Liver (tissue), 9 donors: Measurements from ENCODE around the gene PHLPP2. TPM values are rescaled to one million over a fixed set of nuclear protein-coding genes. Genes with fewer than 3 reads are reported as not detected.

Source experiments
- DNase-seq: peaks from one replicate; pipeline ENCODE4 v3.0.0-alpha.2; 2017; ENCODE audit warnings: low spot score
- H3K27ac ChIP-seq, 2 donors: one replicate each; pipeline ENCODE4 v1.7.0; 2013; ENCODE audit warnings: inconsistent platforms in 2 of 2, low read length in 2 of 2, control low read depth in 1 of 2, low read depth in 1 of 2, mild to moderate bottlenecking in 1 of 2
- H3K27me3 ChIP-seq, 4 donors: one replicate each; pipeline versions ENCODE4 v1.6.1 to v1.7.0; 2013; ENCODE audit warnings: low read length in 3 of 4, inconsistent platforms in 1 of 4, mild to moderate bottlenecking in 1 of 4, moderate library complexity in 1 of 4; ENCODE audit not compliant: control insufficient read depth in 4 of 4, insufficient read depth in 4 of 4
- H3K36me3 ChIP-seq, 4 donors: one replicate each; pipeline versions ENCODE4 v1.6.1 to v1.7.0; 2013; ENCODE audit warnings: low read length in 3 of 4, mild to moderate bottlenecking in 3 of 4, low read depth in 1 of 4, moderate library complexity in 1 of 4; ENCODE audit not compliant: control insufficient read depth in 4 of 4, insufficient read depth in 3 of 4
- H3K4me1 ChIP-seq, 4 donors: one replicate each; pipeline versions ENCODE4 v1.6.1 to v1.7.0; 2013; ENCODE audit warnings: low read length in 3 of 4, mild to moderate bottlenecking in 3 of 4, moderate library complexity in 1 of 4; ENCODE audit not compliant: control insufficient read depth in 4 of 4, insufficient read depth in 4 of 4
- H3K4me3 ChIP-seq, 3 donors: one replicate each; pipeline versions ENCODE4 v1.6.1 to v1.7.0; 2013; ENCODE audit warnings: low read length in 3 of 3, control low read depth in 1 of 3, low read depth in 1 of 3, mild to moderate bottlenecking in 1 of 3
- H3K9ac ChIP-seq, 2 donors: one replicate each; pipeline ENCODE4 v1.7.0; 2013; ENCODE audit warnings: low read length in 2 of 2, mild to moderate bottlenecking in 2 of 2, moderate library complexity in 2 of 2, control low read depth in 1 of 2, low read depth in 1 of 2
- H3K9me3 ChIP-seq, 4 donors: one replicate each; pipeline versions ENCODE4 v1.6.1 to v1.7.0; 2013; ENCODE audit warnings: low read length in 3 of 4; ENCODE audit not compliant: control insufficient read depth in 4 of 4
- EGR1 ChIP-seq, 2 donors: IDR thresholded peaks; 2 replicates each; pipeline ENCODE4 v1.6.1; 2016 to 2018; ENCODE audit warnings: antibody characterized with exemption in 2 of 2, low read depth in 2 of 2
- FOXA1 ChIP-seq: IDR thresholded peaks from 2 replicates; pipeline ENCODE4 v1.6.1; 2016; ENCODE audit warnings: antibody characterized with exemption
- FOXA2 ChIP-seq: IDR thresholded peaks from 2 replicates; pipeline ENCODE4 v1.6.1; 2016; ENCODE audit warnings: antibody characterized with exemption
- GABPA ChIP-seq, 2 donors: IDR thresholded peaks in 1 of 2; conservative IDR thresholded peaks in 1 of 2; 2 replicates each; pipeline ENCODE4 v1.6.1; 2016; ENCODE audit warnings: antibody characterized with exemption in 2 of 2, mild to moderate bottlenecking in 1 of 2, moderate library complexity in 1 of 2
- HNF4A ChIP-seq, 2 donors: conservative IDR thresholded peaks; 2 replicates each; pipeline ENCODE4 v1.6.1; 2016; ENCODE audit warnings: antibody characterized with exemption in 2 of 2, mild to moderate bottlenecking in 2 of 2
- HNF4G ChIP-seq: IDR thresholded peaks from 2 replicates; pipeline ENCODE4 v1.6.1; 2016; ENCODE audit warnings: antibody characterized with exemption
- JUND ChIP-seq, 2 donors: IDR thresholded peaks; 2 replicates each; pipeline ENCODE4 v1.6.1; 2016; ENCODE audit warnings: antibody characterized with exemption in 2 of 2
- NR2F2 ChIP-seq: IDR thresholded peaks from 2 replicates; pipeline ENCODE4 v1.6.1; 2016; ENCODE audit warnings: antibody characterized with exemption
- RAD21 ChIP-seq, 2 donors: IDR thresholded peaks; 2 replicates each; pipeline ENCODE4 v1.6.1; 2016; ENCODE audit warnings: antibody characterized with exemption in 2 of 2, mild to moderate bottlenecking in 2 of 2
- RXRA ChIP-seq, 2 donors: IDR thresholded peaks; 2 replicates each; pipeline ENCODE4 v1.6.1; 2017 to 2018; ENCODE audit warnings: antibody characterized with exemption in 2 of 2, mild to moderate bottlenecking in 1 of 2
- SP1 ChIP-seq: IDR thresholded peaks from 2 replicates; pipeline ENCODE4 v1.6.1; 2018; ENCODE audit warnings: antibody characterized with exemption, mild to moderate bottlenecking
- TAF1 ChIP-seq: conservative IDR thresholded peaks from 2 replicates; pipeline ENCODE4 v1.6.1; 2016; ENCODE audit warnings: antibody characterized with exemption, mild to moderate bottlenecking
- YY1 ChIP-seq: IDR thresholded peaks from 2 replicates; pipeline ENCODE4 v1.6.1; 2016; ENCODE audit warnings: antibody characterized with exemption, mild to moderate bottlenecking
- WGBS: extraction: QIAGEN DNeasy Blood & Tissue Kit; methylation state at CpG from one replicate; pipeline ENCODE4 v1.1.7; 2013; 5-methylcytosine and 5-hydroxymethylcytosine counted together
- polyA plus RNA-seq, 2 donors: library from polyadenylated mRNA; stranded (reverse) in 1 of 2; unstranded in 1 of 2; fragments of 200-250 nt in 1 of 2; fragments of >200 nt in 1 of 2; fragmentation: Nextera tagmentation in 1 of 2; extraction: Ambion mirVana in 1 of 2; gene quantifications; one replicate each; pipeline versions ENCODE4 v1.2.1 to v1.2.3, GENCODE V29; 2013 to 2015
- total RNA-seq, 2 donors: library from RNA; depleted of rRNA; stranded (reverse); fragments of >200 nt; gene quantifications; one replicate each; pipeline ENCODE4 v1.2.3, GENCODE V29; 2014
- TF ChIP-seq, protein P1 (sequence below): IDR thresholded peaks from 2 replicates; pipeline ENCODE4 v1.6.1; 2016; ENCODE audit warnings: antibody characterized with exemption, mild to moderate bottlenecking
- TF ChIP-seq, protein P2 (sequence below): IDR thresholded peaks from 2 replicates; pipeline ENCODE4 v1.6.1; 2016; ENCODE audit warnings: antibody characterized with exemption
- TF ChIP-seq, protein P3 (sequence below): IDR thresholded peaks from 2 replicates; pipeline ENCODE4 v1.6.1; 2016; ENCODE audit warnings: antibody characterized with exemption
- TF ChIP-seq, protein P4 (sequence below): fragments of 150-350 bp; IDR thresholded peaks from 2 replicates; pipeline ENCODE4 v1.5.1; 2017; ENCODE audit warnings: improper control_type of control experiment, low read depth, low read length; ENCODE audit not compliant: missing input control
- TF ChIP-seq, protein P5 (sequence below): IDR thresholded peaks from 2 replicates; pipeline ENCODE4 v1.6.1; 2016; ENCODE audit warnings: antibody characterized with exemption
- donor health status: healthy.
- donor health status: healthy.
- donor health status: healthy.
- donor health status: healthy.
- donor health status: healthy.

Gene PHLPP2
- total and polyA plus RNA-seq, 4 donors, result 1.2 to 7.8 (median 3.9) TPM

DNA sequence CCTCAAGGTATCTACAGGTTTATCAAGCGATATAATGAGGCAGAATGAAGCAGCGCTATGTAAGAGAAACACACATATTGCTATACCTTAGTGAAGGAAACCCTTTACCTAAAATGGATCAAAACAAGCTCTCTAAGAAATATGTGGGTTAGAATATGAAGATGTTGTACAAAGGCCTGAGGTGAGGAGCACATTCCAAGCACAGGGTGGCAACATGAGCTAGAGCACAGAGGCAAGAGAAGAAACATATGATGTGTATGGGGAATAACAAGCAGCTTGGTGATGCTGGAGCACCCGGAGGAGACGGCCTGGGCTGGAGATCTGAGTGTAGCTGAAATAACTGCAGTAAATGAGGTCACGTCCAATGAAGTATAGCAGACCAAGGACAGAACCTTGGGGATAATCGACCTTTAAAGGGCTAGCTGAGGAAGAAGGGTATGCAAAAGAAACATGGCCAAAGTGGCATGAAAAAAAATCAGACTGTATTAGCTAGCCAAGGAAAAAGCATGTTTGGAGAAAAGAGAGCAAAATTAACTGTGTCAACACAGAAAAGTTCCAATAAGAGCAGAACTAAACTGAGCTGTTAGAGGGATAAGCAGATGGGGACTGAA lies 54.5 kb downstream of the PHLPP2 start:
- Histone ChIP-seq H3K27ac (peak overlapping the region in 1 of 2 donors; percentile 48), H3K9me3 (no peaks in the 10 kb centered on the region), H3K36me3 (peaks cover 0 to 3% (median 0%) of the 10 kb centered on the region in 4 donors), H3K9ac (peak overlapping the region in 1 of 2 donors; percentile 26), H3K4me1 (peaks cover 0 to 22% (median 11%) of the 10 kb centered on the region in 4 donors), H3K27me3 (no peaks in the 10 kb centered on the region), H3K4me3 (no peak overlapping the region)
- TF ChIP-seq FOXA2 (no peak), HNF4G (no peak), EGR1 (IDR thresholded peaks at IDR 0.05; ENCODE audit: low read depth in 2 of 2) (no peak), RAD21 (IDR thresholded peaks at IDR 0.05) (no peak), JUND (IDR thresholded peaks at IDR 0.05) (no peak), HNF4A (conservative IDR thresholded peaks at IDR 0.05) (no peak), TAF1 (no peak), SP1 (no peak), NR2F2 (no peak), GABPA (IDR thresholded peaks at IDR 0.05 in 1 of 2, conservative IDR thresholded peaks at IDR 0.05 in 1 of 2) (no peak), FOXA1 (no peak), RXRA (IDR thresholded peaks at IDR 0.05) (no peak)
- TF ChIP-seq, protein P1, sequence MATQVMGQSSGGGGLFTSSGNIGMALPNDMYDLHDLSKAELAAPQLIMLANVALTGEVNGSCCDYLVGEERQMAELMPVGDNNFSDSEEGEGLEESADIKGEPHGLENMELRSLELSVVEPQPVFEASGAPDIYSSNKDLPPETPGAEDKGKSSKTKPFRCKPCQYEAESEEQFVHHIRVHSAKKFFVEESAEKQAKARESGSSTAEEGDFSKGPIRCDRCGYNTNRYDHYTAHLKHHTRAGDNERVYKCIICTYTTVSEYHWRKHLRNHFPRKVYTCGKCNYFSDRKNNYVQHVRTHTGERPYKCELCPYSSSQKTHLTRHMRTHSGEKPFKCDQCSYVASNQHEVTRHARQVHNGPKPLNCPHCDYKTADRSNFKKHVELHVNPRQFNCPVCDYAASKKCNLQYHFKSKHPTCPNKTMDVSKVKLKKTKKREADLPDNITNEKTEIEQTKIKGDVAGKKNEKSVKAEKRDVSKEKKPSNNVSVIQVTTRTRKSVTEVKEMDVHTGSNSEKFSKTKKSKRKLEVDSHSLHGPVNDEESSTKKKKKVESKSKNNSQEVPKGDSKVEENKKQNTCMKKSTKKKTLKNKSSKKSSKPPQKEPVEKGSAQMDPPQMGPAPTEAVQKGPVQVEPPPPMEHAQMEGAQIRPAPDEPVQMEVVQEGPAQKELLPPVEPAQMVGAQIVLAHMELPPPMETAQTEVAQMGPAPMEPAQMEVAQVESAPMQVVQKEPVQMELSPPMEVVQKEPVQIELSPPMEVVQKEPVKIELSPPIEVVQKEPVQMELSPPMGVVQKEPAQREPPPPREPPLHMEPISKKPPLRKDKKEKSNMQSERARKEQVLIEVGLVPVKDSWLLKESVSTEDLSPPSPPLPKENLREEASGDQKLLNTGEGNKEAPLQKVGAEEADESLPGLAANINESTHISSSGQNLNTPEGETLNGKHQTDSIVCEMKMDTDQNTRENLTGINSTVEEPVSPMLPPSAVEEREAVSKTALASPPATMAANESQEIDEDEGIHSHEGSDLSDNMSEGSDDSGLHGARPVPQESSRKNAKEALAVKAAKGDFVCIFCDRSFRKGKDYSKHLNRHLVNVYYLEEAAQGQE, result no peak
- TF ChIP-seq, protein P2, sequence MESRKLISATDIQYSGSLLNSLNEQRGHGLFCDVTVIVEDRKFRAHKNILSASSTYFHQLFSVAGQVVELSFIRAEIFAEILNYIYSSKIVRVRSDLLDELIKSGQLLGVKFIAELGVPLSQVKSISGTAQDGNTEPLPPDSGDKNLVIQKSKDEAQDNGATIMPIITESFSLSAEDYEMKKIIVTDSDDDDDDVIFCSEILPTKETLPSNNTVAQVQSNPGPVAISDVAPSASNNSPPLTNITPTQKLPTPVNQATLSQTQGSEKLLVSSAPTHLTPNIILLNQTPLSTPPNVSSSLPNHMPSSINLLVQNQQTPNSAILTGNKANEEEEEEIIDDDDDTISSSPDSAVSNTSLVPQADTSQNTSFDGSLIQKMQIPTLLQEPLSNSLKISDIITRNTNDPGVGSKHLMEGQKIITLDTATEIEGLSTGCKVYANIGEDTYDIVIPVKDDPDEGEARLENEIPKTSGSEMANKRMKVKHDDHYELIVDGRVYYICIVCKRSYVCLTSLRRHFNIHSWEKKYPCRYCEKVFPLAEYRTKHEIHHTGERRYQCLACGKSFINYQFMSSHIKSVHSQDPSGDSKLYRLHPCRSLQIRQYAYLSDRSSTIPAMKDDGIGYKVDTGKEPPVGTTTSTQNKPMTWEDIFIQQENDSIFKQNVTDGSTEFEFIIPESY, result no peak
- TF ChIP-seq, protein P3, sequence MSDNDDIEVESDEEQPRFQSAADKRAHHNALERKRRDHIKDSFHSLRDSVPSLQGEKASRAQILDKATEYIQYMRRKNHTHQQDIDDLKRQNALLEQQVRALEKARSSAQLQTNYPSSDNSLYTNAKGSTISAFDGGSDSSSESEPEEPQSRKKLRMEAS, result no peak
- 80% methylated on average over 6 of the region's 6 CpGs for WGBS
- DNase-seq, result no peak

DNA sequence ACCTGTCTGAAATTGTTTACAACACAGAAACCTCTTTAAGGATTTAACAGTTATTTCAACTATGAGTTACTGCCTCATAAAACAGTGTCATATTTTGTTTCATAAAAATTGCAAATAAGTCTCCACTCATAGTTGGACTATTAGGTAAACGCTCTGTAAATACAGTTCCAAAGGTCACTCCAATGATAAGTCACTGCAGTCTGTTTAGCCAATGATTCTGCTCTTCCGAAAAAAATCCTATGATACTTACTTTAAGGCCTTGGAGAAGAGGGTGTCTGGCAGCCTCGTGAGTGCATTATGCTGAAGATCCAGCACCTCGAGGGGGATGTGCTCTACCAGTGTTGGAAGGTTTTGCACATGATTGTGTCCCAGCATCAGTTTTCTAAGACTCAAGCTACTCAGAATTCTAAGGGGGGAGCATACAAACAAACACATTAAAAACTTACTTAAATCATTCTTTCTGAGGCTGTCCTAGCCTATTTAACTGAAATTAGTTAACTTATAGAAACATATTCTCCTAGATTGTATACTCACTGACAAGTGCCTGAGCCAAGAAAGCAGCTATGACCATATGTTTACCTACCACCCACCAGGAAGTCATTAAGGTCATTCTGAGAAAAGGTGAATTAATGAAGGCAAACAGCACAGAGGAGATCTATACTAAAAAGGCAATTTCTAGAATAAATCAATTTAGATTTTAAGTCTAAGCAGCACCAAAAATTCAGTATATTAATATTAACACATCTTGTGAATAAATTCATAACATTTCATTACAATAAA lies 57.4 kb downstream of the PHLPP2 start:
- no peaks in the 10 kb centered on the region for H3K27me3 ChIP-seq
- peaks cover 0 to 3% (median 0%) of the 10 kb centered on the region in 4 donors for H3K36me3 ChIP-seq
- no peak for DNase-seq
- peak; percentile 91 to 93 for TF ChIP-seq HNF4A (conservative IDR thresholded peaks at IDR 0.05)
- TF ChIP-seq JUND (IDR thresholded peaks at IDR 0.05), result peak; percentile 50 to 52
- TF ChIP-seq HNF4G, result peak; percentile 84
- no peak for TF ChIP-seq YY1
- TF ChIP-seq, protein P2, result peak; percentile 17
- TF ChIP-seq SP1, result peak; percentile 93
- no peak for TF ChIP-seq NR2F2
- TF ChIP-seq, protein P3, result no peak
- no peak for TF ChIP-seq RAD21 (IDR thresholded peaks at IDR 0.05)
- TF ChIP-seq GABPA (IDR thresholded peaks at IDR 0.05 in 1 of 2, conservative IDR thresholded peaks at IDR 0.05 in 1 of 2), result no peak
- no peak for TF ChIP-seq TAF1
- TF ChIP-seq FOXA1, result no peak
- TF ChIP-seq RXRA (IDR thresholded peaks at IDR 0.05), result peak; percentile 32 to 45
- TF ChIP-seq, protein P4, sequence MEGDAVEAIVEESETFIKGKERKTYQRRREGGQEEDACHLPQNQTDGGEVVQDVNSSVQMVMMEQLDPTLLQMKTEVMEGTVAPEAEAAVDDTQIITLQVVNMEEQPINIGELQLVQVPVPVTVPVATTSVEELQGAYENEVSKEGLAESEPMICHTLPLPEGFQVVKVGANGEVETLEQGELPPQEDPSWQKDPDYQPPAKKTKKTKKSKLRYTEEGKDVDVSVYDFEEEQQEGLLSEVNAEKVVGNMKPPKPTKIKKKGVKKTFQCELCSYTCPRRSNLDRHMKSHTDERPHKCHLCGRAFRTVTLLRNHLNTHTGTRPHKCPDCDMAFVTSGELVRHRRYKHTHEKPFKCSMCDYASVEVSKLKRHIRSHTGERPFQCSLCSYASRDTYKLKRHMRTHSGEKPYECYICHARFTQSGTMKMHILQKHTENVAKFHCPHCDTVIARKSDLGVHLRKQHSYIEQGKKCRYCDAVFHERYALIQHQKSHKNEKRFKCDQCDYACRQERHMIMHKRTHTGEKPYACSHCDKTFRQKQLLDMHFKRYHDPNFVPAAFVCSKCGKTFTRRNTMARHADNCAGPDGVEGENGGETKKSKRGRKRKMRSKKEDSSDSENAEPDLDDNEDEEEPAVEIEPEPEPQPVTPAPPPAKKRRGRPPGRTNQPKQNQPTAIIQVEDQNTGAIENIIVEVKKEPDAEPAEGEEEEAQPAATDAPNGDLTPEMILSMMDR, result no peak
- TF ChIP-seq, protein P5, sequence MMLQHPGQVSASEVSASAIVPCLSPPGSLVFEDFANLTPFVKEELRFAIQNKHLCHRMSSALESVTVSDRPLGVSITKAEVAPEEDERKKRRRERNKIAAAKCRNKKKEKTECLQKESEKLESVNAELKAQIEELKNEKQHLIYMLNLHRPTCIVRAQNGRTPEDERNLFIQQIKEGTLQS, result no peak
- no peak for TF ChIP-seq EGR1 (IDR thresholded peaks at IDR 0.05; ENCODE audit: low read depth in 2 of 2)
- TF ChIP-seq FOXA2, result peak; percentile 63

More for the DNA sequence above, 57.4 kb downstream of the PHLPP2 start:
- Histone ChIP-seq H3K27ac (peak overlapping the region; percentile 67 to 83), H3K4me1 (peaks cover 0 to 22% (median 11%) of the 10 kb centered on the region in 4 donors), H3K9me3 (no peaks in the 10 kb centered on the region), H3K4me3 (no peak overlapping the region), H3K9ac (peak overlapping the region in 1 of 2 donors; percentile 45)
- WGBS, result 26% methylated on average over 4 of the region's 4 CpGs
